Measurements from ENCODE around the gene DOCK10. TPM values are rescaled to one million over a fixed set of nuclear protein-coding genes. Genes with fewer than 3 reads are reported as not detected.

The DOCK10 gene
- total and polyA plus RNA-seq, 2 donors, result 3.8 to 41.2 TPM

DNA sequence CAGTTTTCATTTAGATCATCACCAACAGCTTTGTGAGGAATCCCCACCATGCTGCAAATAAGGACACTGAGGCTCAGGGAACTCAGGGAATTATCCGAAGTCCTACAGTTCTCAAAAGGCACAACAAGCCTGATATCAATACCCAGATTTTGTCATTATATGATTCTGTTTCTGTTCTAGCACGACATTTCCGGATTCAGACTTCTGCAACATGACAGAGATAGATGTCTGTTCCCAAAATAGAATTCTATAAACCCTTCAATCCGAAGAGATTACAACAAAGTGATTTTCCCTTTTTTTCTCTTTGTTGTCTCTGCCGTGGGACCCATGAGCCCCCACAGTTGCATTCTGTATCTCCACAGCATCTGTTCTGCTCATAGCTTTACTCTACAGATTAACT lies 72.0 kb downstream of the DOCK10 start:
- H3K4me1 ChIP-seq (ENCODE audit: insufficient read depth), result no peaks in the 10 kb centered on the region
- H3K36me3 ChIP-seq (ENCODE audit: insufficient read depth), result no peaks in the 10 kb centered on the region
- no peak for DNase-seq (ENCODE audit: extremely low spot score)
- WGBS, result 51% methylated on average over 5 of the region's 5 CpGs
- no peak overlapping the region for H3K4me3 ChIP-seq (ENCODE audit: low read depth, low read length)
- H3K27ac ChIP-seq (ENCODE audit: low read depth), result no peak overlapping the region

DNA sequence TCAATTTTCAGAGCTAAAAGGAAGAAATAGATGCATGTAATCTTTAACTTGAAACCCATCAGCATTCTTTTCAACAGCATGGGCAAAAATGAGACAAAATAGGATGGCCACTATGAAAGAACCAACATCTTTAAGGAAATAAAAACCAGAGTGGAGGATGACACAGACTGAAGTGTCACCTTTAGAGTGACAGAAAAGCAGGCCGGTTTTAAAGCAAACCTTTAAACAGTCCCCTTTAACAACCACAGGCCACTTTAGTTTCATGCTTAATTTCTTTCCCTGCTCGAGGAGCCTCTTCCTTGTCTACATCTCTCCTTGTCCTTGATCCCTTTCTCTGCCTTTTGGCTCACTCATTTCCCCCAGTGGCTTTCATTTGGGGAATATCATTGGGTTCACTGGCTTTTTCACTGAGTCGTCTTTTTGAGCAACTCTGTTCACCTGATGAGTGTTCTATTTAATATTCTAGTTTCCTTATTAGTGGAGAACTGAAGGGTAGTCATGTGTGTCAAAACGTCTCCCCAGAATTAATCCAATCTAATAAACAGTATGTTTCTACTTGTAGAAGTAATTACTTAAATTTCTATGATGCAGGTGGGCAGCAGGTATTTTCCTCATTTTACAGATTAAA lies 72.5 kb downstream of the DOCK10 start:
- 80% methylated on average over 4 of the region's 4 CpGs for WGBS
- no peak for DNase-seq (ENCODE audit: extremely low spot score)
- H3K36me3 ChIP-seq (ENCODE audit: insufficient read depth), result no peaks in the 10 kb centered on the region
- H3K27ac ChIP-seq (ENCODE audit: low read depth), result no peak overlapping the region
- no peaks in the 10 kb centered on the region for H3K4me1 ChIP-seq (ENCODE audit: insufficient read depth)
- H3K4me3 ChIP-seq (ENCODE audit: low read depth, low read length), result no peak overlapping the region

DNA sequence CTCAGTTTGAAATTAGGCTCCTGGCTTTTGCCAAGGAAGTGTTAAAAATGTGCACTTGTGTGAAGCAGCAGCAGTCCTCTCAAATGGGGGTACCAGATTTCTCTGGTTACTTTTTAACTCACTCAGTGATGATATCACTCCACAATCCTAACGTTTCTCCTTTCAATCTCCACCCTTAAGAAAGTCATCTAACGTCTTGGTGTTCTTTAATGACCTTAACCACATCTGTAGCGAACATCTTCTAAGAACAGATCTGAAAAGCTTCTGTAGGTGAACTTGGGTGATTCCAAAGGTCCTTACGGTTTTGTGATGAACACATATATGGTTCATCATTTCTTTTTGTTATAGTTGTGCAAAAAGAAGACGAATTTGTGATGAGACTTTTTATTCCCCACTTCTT lies 73.2 kb downstream of the DOCK10 start:
- H3K36me3 ChIP-seq (ENCODE audit: insufficient read depth), result no peaks in the 10 kb centered on the region
- no peak overlapping the region for H3K27ac ChIP-seq (ENCODE audit: low read depth)
- no peak overlapping the region for H3K4me3 ChIP-seq (ENCODE audit: low read depth, low read length)
- DNase-seq (ENCODE audit: extremely low spot score), result no peak
- H3K4me1 ChIP-seq (ENCODE audit: insufficient read depth), result no peaks in the 10 kb centered on the region
- 84% methylated on average over 5 of the region's 5 CpGs for WGBS

DNA sequence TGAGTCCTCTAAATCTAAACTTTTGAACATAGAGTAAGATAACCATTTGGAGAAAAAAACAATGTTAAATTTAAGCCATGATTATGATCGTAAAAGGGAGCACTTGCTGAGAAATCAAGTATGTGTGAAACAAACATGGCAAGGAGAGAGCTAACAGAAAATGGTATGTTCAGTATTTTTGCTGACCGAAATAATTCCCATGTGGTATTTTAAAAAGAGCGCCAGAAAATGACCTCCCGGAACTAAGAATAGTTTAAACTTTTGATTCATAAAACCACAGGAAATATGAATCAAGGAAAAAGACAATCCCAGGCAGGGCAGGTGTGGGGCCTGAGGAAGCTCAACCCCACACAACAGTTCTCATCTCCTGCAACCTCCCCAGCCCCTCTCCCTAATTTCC lies 74.2 kb downstream of the DOCK10 start:
- H3K36me3 ChIP-seq (ENCODE audit: insufficient read depth), result no peaks in the 10 kb centered on the region
- WGBS, result 46% methylated on average over 4 of the region's 4 CpGs
- no peak for DNase-seq (ENCODE audit: extremely low spot score)
- no peaks in the 10 kb centered on the region for H3K4me1 ChIP-seq (ENCODE audit: insufficient read depth)
- no peak overlapping the region for H3K27ac ChIP-seq (ENCODE audit: low read depth)
- no peak overlapping the region for H3K4me3 ChIP-seq (ENCODE audit: low read depth, low read length)

DNA sequence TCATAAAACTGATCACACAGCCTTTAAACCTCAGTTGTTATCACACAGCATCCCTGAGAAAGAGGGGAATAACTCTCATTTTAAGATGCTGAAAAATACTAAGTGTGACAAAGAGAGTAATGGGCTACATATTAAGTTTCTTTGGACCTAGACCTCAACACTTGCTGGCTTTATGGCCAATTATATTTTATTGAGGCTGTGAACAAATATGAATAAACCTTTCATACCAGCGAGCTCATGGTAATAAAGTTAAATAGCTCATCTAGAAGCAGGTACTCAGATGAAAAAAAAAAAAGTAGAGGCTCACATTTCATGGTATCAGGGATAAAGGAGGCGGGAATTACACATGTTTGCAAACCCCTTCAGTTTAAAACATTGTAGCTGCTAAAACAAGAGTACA lies 75.7 kb downstream of the DOCK10 start:
- 91% methylated on average over 2 of the region's 2 CpGs for WGBS
- H3K27ac ChIP-seq (ENCODE audit: low read depth), result no peak overlapping the region
- no peaks in the 10 kb centered on the region for H3K36me3 ChIP-seq (ENCODE audit: insufficient read depth)
- no peak overlapping the region for H3K4me3 ChIP-seq (ENCODE audit: low read depth, low read length)
- no peak for DNase-seq (ENCODE audit: extremely low spot score)
- H3K4me1 ChIP-seq (ENCODE audit: insufficient read depth), result no peaks in the 10 kb centered on the region

DNA sequence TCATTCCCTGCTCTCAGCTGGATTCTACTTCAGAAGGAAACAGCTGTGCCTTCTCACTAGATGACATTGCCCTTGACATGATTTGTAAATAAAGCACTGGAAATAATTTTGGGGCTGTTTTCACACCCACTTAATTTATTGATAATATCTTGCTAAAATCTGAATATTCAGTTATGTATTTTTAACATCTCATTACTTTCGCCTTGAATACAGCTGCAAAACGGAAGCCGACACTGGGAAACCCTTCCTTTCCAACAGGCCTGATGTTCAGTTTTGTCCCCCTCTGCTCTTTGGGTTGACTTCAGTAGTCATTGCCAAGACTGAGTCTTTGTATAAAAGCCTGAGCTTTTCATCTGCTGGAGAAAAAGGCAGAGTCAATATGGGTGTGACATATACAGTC lies 82.7 kb downstream of the DOCK10 start:
- Histone ChIP-seq H3K4me1 (ENCODE audit: insufficient read depth) (no peaks in the 10 kb centered on the region), H3K36me3 (ENCODE audit: insufficient read depth) (no peaks in the 10 kb centered on the region), H3K27ac (ENCODE audit: low read depth) (no peak overlapping the region), H3K4me3 (ENCODE audit: low read depth, low read length) (no peak overlapping the region)
- DNase-seq (ENCODE audit: extremely low spot score), result no peak
- WGBS, result 89% methylated on average over 3 of the region's 3 CpGs

DNA sequence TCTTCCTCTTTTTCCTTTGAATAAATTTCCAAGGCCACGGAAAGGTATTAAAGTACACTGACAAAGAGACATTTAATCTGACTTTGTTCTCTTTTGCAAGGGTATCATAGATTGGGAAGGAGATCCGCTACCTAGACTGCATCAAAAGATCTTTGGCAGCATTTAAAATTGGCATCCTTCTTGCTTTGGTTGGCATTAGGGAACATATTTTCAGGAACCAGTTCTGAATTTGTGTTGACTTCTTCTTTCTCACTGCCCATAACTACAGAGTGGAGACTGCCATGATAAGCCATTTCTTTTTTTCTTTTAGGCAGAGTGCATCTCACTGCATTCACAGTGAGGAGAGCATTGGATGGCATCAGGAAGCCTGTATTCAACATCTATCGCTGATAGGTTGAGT lies 83.4 kb downstream of the DOCK10 start:
- Histone ChIP-seq H3K4me1 (ENCODE audit: insufficient read depth) (no peaks in the 10 kb centered on the region), H3K27ac (ENCODE audit: low read depth) (no peak overlapping the region), H3K4me3 (ENCODE audit: low read depth, low read length) (no peak overlapping the region), H3K36me3 (ENCODE audit: insufficient read depth) (no peaks in the 10 kb centered on the region)
- WGBS, result 85% methylated on average over 3 of the region's 3 CpGs
- no peak for DNase-seq (ENCODE audit: extremely low spot score)

DNA sequence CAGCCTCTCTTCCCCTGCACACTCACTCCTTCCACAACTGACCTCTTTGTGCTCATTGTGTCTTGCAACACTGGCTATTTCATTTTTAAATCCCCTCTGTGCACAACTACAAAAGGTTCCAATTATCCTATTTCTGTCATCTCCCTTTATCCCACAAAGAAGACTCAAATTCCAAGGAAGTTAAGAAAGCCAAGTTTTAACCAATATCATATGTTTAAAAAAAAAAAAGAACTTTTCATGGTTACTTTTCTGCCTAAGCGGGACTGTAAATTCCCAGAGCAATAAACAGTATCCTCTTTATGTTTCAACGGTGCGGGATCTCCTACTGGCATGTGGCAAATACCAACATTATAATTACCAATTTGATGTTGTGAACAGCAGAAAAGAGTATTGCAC lies 83.8 kb downstream of the DOCK10 start:
- Histone ChIP-seq H3K4me3 (ENCODE audit: low read depth, low read length) (no peak overlapping the region), H3K36me3 (ENCODE audit: insufficient read depth) (no peaks in the 10 kb centered on the region), H3K4me1 (ENCODE audit: insufficient read depth) (no peaks in the 10 kb centered on the region), H3K27ac (ENCODE audit: low read depth) (no peak overlapping the region)
- no peak for DNase-seq (ENCODE audit: extremely low spot score)
- 63% methylated on average over 3 of the region's 3 CpGs for WGBS

DNA sequence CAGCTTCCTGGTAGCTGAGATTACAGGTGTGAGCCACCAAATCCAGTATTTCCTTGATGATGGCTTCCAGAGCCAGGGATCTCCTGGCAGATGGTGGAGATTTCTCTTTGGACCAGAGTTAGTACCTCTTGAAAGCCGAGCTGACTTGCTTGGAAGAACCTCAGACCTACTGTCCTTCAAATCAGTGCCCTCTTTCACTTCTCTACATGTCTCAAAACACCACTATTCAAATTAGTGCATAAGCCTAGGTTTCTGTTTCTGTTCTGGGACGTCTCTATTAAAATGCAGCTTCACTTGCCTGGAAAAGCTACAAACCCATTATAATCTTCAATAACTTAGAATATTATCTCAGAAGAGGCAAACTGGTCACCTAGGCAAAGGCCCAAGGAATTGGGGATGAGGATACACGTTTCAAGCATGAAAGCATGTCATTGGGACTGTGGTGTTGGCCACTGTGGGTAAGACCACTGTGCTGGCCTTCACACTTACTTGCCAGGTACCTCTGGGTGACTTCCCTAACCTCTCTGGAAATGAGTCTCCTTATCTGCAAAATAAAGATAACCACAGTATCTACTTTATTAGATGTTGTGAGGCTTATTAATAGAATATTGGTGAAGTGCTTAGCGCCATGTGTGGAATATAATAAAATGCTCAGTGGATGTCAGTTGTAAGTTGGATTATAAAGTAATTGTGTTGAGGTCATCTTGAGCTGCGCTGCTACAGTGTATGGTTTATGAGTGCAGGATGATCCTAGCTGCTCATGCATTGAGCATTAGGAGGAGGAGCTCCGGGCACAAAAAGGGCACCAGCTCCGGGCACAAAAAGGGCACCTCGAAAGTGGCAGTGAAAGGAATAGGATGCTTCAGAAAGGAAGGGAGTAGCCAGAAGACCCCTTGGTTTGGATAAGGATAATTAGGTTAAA lies 84.5 kb downstream of the DOCK10 start:
- no peak for DNase-seq (ENCODE audit: extremely low spot score)
- 80% methylated on average over 8 of the region's 8 CpGs for WGBS

DNA sequence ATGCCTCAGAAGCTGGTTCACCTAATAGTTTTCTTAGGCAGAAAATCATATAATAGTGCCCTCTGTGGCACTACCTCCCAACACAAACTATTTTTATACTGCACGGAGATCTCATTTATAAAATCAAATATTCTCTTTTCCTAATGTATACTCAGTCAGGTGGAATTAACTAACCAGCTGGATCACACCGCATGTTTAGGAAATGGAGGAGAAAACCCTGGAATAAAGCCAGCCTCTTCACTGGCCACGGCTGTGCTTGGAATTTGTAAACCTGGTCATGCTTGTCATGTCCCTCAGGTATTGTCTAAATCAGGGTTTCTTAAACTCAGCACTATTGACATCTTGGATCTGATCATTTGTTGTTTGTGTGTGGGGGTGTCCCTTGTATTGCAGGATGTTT lies 85.6 kb downstream of the DOCK10 start:
- Histone ChIP-seq H3K4me1 (ENCODE audit: insufficient read depth) (no peaks in the 10 kb centered on the region), H3K36me3 (ENCODE audit: insufficient read depth) (no peaks in the 10 kb centered on the region), H3K4me3 (ENCODE audit: low read depth, low read length) (no peak overlapping the region), H3K27ac (ENCODE audit: low read depth) (no peak overlapping the region)
- 68% methylated on average over 3 of the region's 3 CpGs for WGBS
- no peak for DNase-seq (ENCODE audit: extremely low spot score)

More for the DNA sequence above, 84.5 kb downstream of the DOCK10 start:
- Histone ChIP-seq H3K4me1 (ENCODE audit: insufficient read depth) (no peaks in the 10 kb centered on the region), H3K4me3 (ENCODE audit: low read depth, low read length) (no peak overlapping the region), H3K36me3 (ENCODE audit: insufficient read depth) (no peaks in the 10 kb centered on the region), H3K27ac (ENCODE audit: low read depth) (no peak overlapping the region)

DNA sequence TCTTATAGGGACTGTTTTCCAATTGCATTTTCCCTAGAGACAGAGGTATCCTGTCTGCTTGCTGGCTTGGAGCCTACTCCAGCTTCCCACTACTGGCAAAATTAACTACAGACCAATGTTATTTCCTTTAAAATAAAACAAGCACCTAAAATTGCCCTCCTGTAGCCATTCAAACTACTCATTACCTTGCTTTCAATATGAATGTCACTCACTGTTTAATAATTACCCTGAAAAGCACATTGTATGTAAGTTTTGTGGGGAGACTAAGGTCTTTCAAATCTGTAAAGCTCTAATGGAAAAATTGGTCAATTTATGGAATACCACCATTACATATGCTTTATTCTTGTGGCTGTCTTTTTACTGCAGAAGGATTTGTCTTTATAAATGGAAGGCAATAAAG lies 87.3 kb downstream of the DOCK10 start:
- DNase-seq (ENCODE audit: extremely low spot score), result no peak
- Histone ChIP-seq H3K4me1 (ENCODE audit: insufficient read depth) (no peaks in the 10 kb centered on the region), H3K36me3 (ENCODE audit: insufficient read depth) (no peaks in the 10 kb centered on the region), H3K27ac (ENCODE audit: low read depth) (no peak overlapping the region), H3K4me3 (ENCODE audit: low read depth, low read length) (no peak overlapping the region)

DNA sequence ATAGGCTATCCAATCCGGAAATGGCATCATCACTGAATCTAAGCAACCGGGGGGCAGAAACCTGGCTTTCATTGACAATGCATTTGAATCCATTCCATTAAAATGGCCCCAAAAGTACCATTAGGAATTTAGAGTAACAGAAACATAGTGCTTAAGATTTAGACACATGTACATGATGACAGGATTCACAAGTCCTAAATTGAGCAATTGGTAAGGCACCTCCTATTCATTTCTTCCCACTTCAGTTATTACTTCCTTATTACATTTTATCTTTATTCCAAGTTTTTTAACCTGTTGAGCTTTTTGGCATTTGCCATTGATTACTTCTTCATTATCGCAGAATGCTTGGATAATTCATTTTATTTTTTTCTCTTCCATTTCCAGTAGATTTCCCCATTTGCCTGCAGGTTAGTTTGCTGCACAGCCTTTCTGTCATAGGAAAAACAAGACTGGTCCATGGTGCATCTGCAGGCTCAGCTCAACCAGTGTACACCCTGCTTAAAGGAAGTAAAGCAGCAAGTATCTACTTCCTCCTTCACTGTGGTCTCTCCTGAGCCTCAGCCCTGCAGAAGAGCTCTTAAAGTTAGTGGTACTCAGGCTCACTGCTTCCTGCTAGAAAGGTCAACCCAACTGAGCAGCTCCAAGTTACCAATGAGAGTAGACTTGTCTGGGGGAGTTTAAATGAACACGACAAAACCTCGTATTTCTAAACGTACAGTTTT lies 89.2 kb downstream of the DOCK10 start:
- Histone ChIP-seq H3K27ac (ENCODE audit: low read depth) (no peak overlapping the region), H3K4me3 (ENCODE audit: low read depth, low read length) (no peak overlapping the region), H3K4me1 (ENCODE audit: insufficient read depth) (no peaks in the 10 kb centered on the region), H3K36me3 (ENCODE audit: insufficient read depth) (no peaks in the 10 kb centered on the region)
- 73% methylated on average over 6 of the region's 6 CpGs for WGBS
- no peak for DNase-seq (ENCODE audit: extremely low spot score)

DNA sequence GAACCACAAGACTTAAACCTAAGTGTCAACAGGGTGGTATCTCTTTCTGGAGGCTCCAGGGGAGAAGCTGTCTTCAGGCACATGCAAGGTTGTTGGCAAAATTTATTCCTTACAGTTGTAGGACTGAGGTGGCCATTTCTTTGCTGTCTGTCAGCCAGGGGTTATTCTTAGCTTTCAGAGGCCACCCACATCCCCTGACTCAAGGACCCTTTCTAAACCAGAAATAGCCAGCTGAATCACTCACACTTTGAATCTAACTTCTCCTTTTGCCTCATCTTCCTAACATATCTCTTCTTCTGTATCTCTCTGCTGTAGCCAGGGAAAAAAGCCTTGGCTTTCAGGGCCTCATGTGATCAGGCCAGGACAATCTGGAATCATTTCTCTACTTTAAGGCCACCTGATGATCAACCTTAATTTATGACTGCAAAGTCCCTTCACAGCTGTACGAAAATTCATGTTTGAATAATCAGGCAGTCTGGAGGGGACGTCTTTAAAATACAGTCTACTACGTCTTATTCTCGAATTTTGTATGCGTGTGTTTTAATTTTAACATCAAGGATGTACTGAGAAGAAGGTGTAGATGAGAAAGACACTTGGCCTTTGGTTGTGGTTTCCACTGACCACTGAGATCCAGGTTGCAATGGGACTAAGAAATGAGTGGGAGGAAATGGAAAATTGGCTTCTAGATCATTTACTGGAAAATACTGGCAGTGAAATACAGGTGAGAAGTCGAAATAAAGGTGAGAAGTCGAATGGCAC lies 90.4 kb downstream of the DOCK10 start:
- no peak overlapping the region for H3K27ac ChIP-seq (ENCODE audit: low read depth)
- H3K4me1 ChIP-seq (ENCODE audit: insufficient read depth), result no peaks in the 10 kb centered on the region
- no peak overlapping the region for H3K4me3 ChIP-seq (ENCODE audit: low read depth, low read length)
- DNase-seq (ENCODE audit: extremely low spot score), result no peak
- H3K36me3 ChIP-seq (ENCODE audit: insufficient read depth), result no peaks in the 10 kb centered on the region
- WGBS, result 92% methylated on average over 7 of the region's 7 CpGs
